Ovary (tissue), 9 donors: ENCODE data around the gene CRELD2. TPM values are rescaled to one million over a fixed set of nuclear protein-coding genes. Genes with fewer than 3 reads are reported as not detected.

ENCODE experiments used
- DNase-seq, 5 donors: peaks; one replicate each; pipeline ENCODE4 v3.0.0-alpha.2; 2019 to 2020
- H3K27ac ChIP-seq, 2 donors: fragments of 200-600 bp; one replicate each; pipeline versions ENCODE4 v1.5.1 to v1.8.0; 2019 to 2022
- H3K27me3 ChIP-seq: fragments of 200-600 bp; one replicate; pipeline ENCODE4 v1.8.0; 2022
- H3K36me3 ChIP-seq: fragments of 200-600 bp; sonication (generic); one replicate; pipeline ENCODE4 v1.5.1; 2019
- H3K4me1 ChIP-seq: one replicate; pipeline ENCODE4 v1.8.1; 2013; ENCODE audit warnings: mild to moderate bottlenecking, moderate library complexity; ENCODE audit not compliant: insufficient read depth
- H3K4me3 ChIP-seq: fragments of 200-600 bp; sonication (generic); one replicate; pipeline ENCODE4 v1.5.1; 2017
- H3K9me3 ChIP-seq, 2 donors: fragments of 200-600 bp in 1 of 2; sonication (generic) in 1 of 2; one replicate each; pipeline versions ENCODE4 v1.5.1 to v1.8.1; 2013 to 2019; ENCODE audit warnings: mild to moderate bottlenecking in 1 of 2, moderate library complexity in 1 of 2
- CTCF ChIP-seq, 3 donors: fragments of 450-650 bp in 2 of 3; fragments of 200-600 bp in 1 of 3; IDR thresholded peaks; one replicate each; pipeline versions ENCODE4 v1.5.1 to v1.8.0; 2016 to 2022; ENCODE audit warnings: antibody characterized with exemption in 3 of 3, mild to moderate bottlenecking in 1 of 3
- EP300 ChIP-seq: sonication (generic); formaldehyde crosslinking; IDR thresholded peaks from one replicate; pipeline ENCODE4 v1.6.1; 2017; ENCODE audit warnings: antibody characterized with exemption
- POLR2A ChIP-seq: fragments of 450-650 bp; IDR thresholded peaks from one replicate; pipeline ENCODE4 v1.6.1; 2017; ENCODE audit warnings: antibody characterized with exemption, mild to moderate bottlenecking, moderate library complexity
- WGBS, 3 donors: extraction: QIAGEN DNeasy Blood & Tissue Kit in 1 of 3; methylation state at CpG; one replicate each; pipeline versions ENCODE4 v1.1.5 to v1.1.7; 2013 to 2017; 5-methylcytosine and 5-hydroxymethylcytosine counted together
- intact Hi-C, 4 donors: fragments of 100-400 bp; cut with DNase I; formaldehyde crosslinking; loops; one replicate each; pipeline versions ENCODE4 v1.11.0 to v1.15.1; 2022 to 2023
- polyA plus RNA-seq, 2 donors: library from polyadenylated mRNA; stranded (reverse); fragments of 200-250 nt in 1 of 2; fragments of 350-450 nt in 1 of 2; fragmentation: Illumina TruSeq in 1 of 2; extraction: RNeasy Lipid Tissue Mini Kit (QIAGEN cat#74804) in 1 of 2; gene quantifications; one replicate each; pipeline ENCODE4 v1.2.3, GENCODE V29; 2013 to 2014
- total RNA-seq, 7 donors: library from RNA; depleted of rRNA in 2 of 7; stranded (reverse); fragments of >200 nt in 2 of 7; fragmentation: NEBNext Ultra II Directional in 3 of 7; extraction: Animal tissue kit (Norgen Biotek cat#: 25700) in 3 of 7; gene quantifications; one replicate each; pipeline versions ENCODE4 v1.1.0 to v1.2.4, GENCODE V29; 2016 to 2023
- donor health status: DM: no; HTN: no; CAD: no; lungs with moderate emphysema.
- donor health status: DM: no; HTN: no; CAD: no.
- donor health status: Bipolar disorder and iron deficiency.
- donor health status: DM: yes; HTN: yes; CAD: no.
- donor health status: DM: no; HTN: no; CAD: no.
- donor health status: DM: yes; HTN: yes; CAD: no.

Gene CRELD2
- total and polyA plus RNA-seq, 9 donors = 9.5 to 53.4 (median 24.6) TPM

- Histone ChIP-seq H3K4me1 (no peaks in the 10 kb centered on the region), H3K9me3 (no peaks in the 10 kb centered on the region), H3K27me3 (no peaks in the 10 kb centered on the region), H3K4me3 (no peak overlapping the region), H3K27ac (no peak overlapping the region), H3K36me3 (no peaks in the 10 kb centered on the region)
- no peak for DNase-seq
- 88 to 95% (median 94%) methylated on average over 11 of the region's 11 CpGs for WGBS, 3 donors
- TF ChIP-seq EP300 (no peak), CTCF (IDR thresholded peaks at IDR 0.05) (no peak), POLR2A (no peak)
- intact Hi-C loops = no loop called here
Measured at GRCh38 chr22:49901457-49901856, 17.0 kb upstream of the CRELD2 start.

GRCh38 chr22:49903322-49904039, 15.0 kb upstream of the CRELD2 start:
- H3K27me3 ChIP-seq = no peaks in the 10 kb centered on the region
- WGBS, 3 donors = 85 to 93% (median 85%) methylated on average over 14 to 17 of the region's 17 CpGs
- no peaks in the 10 kb centered on the region for H3K36me3 ChIP-seq
- no peaks in the 10 kb centered on the region for H3K4me1 ChIP-seq
- TF ChIP-seq EP300 = no peak
- H3K9me3 ChIP-seq = no peaks in the 10 kb centered on the region
- no peak overlapping the region for H3K27ac ChIP-seq
- H3K4me3 ChIP-seq = no peak overlapping the region
- intact Hi-C loops = no loop called here
- no peak for DNase-seq

GRCh38 chr22:49904040-49904369, 14.4 kb upstream of the CRELD2 start:
- H3K4me3 ChIP-seq = no peak overlapping the region
- H3K9me3 ChIP-seq = no peaks in the 10 kb centered on the region
- H3K4me1 ChIP-seq = no peaks in the 10 kb centered on the region
- H3K36me3 ChIP-seq = no peaks in the 10 kb centered on the region
- TF ChIP-seq EP300 = no peak
- TF ChIP-seq POLR2A = no peak
- no peak for TF ChIP-seq CTCF (IDR thresholded peaks at IDR 0.05)
- no peak for DNase-seq
- H3K27ac ChIP-seq = no peak overlapping the region
- 89 to 94% (median 90%) methylated on average over 7 to 11 of the region's 11 CpGs for WGBS, 3 donors
- no peaks in the 10 kb centered on the region for H3K27me3 ChIP-seq
- intact Hi-C loops = no loop called here

GRCh38 chr22:49905465-49905864, 13.0 kb upstream of the CRELD2 start:
- Histone ChIP-seq H3K36me3 (peaks cover 2% of the 10 kb centered on the region), H3K4me1 (no peaks in the 10 kb centered on the region), H3K4me3 (no peak overlapping the region), H3K27ac (no peak overlapping the region), H3K9me3 (no peaks in the 10 kb centered on the region), H3K27me3 (no peaks in the 10 kb centered on the region)
- TF ChIP-seq CTCF (IDR thresholded peaks at IDR 0.05) (no peak), POLR2A (no peak), EP300 (no peak)
- intact Hi-C loops = no loop called here
- 93 to 96% (median 95%) methylated on average over 18 of the region's 18 CpGs for WGBS, 3 donors
- DNase-seq = no peak

GRCh38 chr22:49906071-49906798, 12.2 kb upstream of the CRELD2 start:
- Histone ChIP-seq H3K27me3 (no peaks in the 10 kb centered on the region), H3K27ac (no peak overlapping the region), H3K4me3 (no peak overlapping the region), H3K36me3 (peaks cover 2% of the 10 kb centered on the region), H3K4me1 (no peaks in the 10 kb centered on the region), H3K9me3 (no peaks in the 10 kb centered on the region)
- no peak for DNase-seq
- 87 to 94% (median 93%) methylated on average over 23 to 28 of the region's 28 CpGs for WGBS, 3 donors
- no peak for TF ChIP-seq EP300
- TF ChIP-seq CTCF (IDR thresholded peaks at IDR 0.05) = no peak
- no peak for TF ChIP-seq POLR2A
- intact Hi-C loops = no loop called here
